ENCODE data around the gene TMEM234. TPM values are rescaled to one million over a fixed set of nuclear protein-coding genes. Genes with fewer than 3 reads are reported as not detected.
A peak's percentile ranks its signal among the peaks of the same experiment; 100 is the strongest.

Gene TMEM234
- total RNA-seq, 1 donor from 2014 or later, result 35.5 TPM

- H3K27ac Mint-ChIP-seq, result peak within 1 kb of the TSS; percentile 81
- intact Hi-C loops (cut with micrococcal nuclease), result no loop called here
- DNase-seq, result no peak
- POLR2A ChIA-PET, result interaction anchor here (0.6 to 5.1 kb wide), 3 partner anchors 12 to 90 kb away, joined by 3 to 71 read pairs (median 4); partner anchors contain the start of gene MARCKSL1
- TF ChIP-seq CTCF (IDR thresholded peaks at IDR 0.05), result no peak
- no peaks in the 10 kb centered on the region for H3K36me3 Mint-ChIP-seq (ENCODE audit: low read depth)
- peak within 1 kb of the TSS; percentile 45 for H3K4me3 Mint-ChIP-seq
- H3K27me3 Mint-ChIP-seq, result no peaks in the 10 kb centered on the region
- CTCF ChIA-PET, result interaction anchor here (1.2 to 3.8 kb wide), 3 partner anchors 11 to 70 kb away, joined by 4 to 23 read pairs (median 8); no protein-coding TSS in a partner anchor
- no peak for ATAC-seq (ENCODE audit: low read depth)
- H3K9me3 Mint-ChIP-seq, result no peaks in the 10 kb centered on the region
- H3K4me1 Mint-ChIP-seq, result peaks cover 66% of the 10 kb centered on the region
These were observed 24.7 kb upstream of the TMEM234 start, which contains the start of gene FAM167B for GRCh38 chr1:32246888-32247273. Gene FAM167B, plus strand, starts transcription at chr1:32247222. Its CDS starts 200 bp downstream, at chr1:32247422.

DNA sequence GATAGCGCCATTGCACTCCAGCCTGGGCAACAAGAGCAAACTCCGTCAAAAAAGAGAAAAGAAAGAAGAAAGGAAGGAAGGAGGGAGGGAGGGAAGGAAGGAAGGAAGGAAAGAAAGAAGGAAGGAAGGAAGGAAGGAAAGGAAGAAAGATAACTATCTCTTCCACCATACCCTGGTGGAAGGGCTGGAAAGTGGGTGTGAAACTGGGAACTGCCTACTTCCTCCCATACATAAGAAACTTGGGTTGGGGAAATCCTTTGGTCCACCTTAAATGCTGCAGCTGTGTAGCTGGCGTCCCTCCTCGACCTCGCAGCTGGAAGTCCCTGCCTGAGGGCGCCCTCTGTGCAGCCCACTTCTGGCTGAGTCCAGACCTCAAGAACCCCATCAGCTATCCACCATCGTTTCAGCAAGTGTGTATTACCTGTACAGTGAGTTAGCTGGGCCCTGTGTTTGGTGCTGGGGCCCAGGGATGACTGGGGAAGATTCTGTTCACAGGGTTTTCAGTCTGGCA, 20.2 kb upstream of the TMEM234 start:
- no peak for DNase-seq

GRCh38 chr1:32241001-32241763, 19.0 kb upstream of the TMEM234 start:
- ChIA-PET CTCF (interaction anchor here (1.0 to 4.3 kb wide), 23 partner anchors 9 to 160 kb away, joined by 3 to 42 read pairs (median 5); partner anchors contain the start of genes BSDC1, CCDC28B, HDAC1 and KPNA6), POLR2A (interaction anchor here (0.6 to 5.2 kb wide), 29 partner anchors 9 to 452 kb away, joined by 3 to 142 read pairs (median 5); partner anchors contain the start of genes BSDC1, CCDC28B, EIF3I and HDAC1)
- peak; percentile 56 for DNase-seq
- no peaks in the 10 kb centered on the region for H3K9me3 Mint-ChIP-seq
- H3K27ac Mint-ChIP-seq, result peak overlapping the region; percentile 87
- no peaks in the 10 kb centered on the region for H3K36me3 Mint-ChIP-seq (ENCODE audit: low read depth)
- H3K4me3 Mint-ChIP-seq, result peak overlapping the region; percentile 89
- peak; percentile 59 for ATAC-seq (ENCODE audit: low read depth)
- H3K4me1 Mint-ChIP-seq, result peaks cover 22% of the 10 kb centered on the region
- no peak for TF ChIP-seq CTCF (IDR thresholded peaks at IDR 0.05)
- no peaks in the 10 kb centered on the region for H3K27me3 Mint-ChIP-seq
- intact Hi-C loops (cut with micrococcal nuclease), result loop anchor here (1.0 to 2.0 kb wide), 5 partner anchors 9 to 96 kb away; partner anchors contain the start of genes EIF3I, MARCKSL1 and TMEM234

More for the DNA sequence above, 20.2 kb upstream of the TMEM234 start:
- Mint-ChIP-seq H3K36me3 (ENCODE audit: low read depth) (no peaks in the 10 kb centered on the region), H3K27me3 (no peaks in the 10 kb centered on the region), H3K27ac (peak overlapping the region; percentile 87), H3K9me3 (no peaks in the 10 kb centered on the region), H3K4me3 (no peak overlapping the region), H3K4me1 (peaks cover 34% of the 10 kb centered on the region)
- TF ChIP-seq CTCF (IDR thresholded peaks at IDR 0.05), result no peak
- no peak for ATAC-seq (ENCODE audit: low read depth)
- intact Hi-C loops (cut with micrococcal nuclease), result no loop called here
- ChIA-PET CTCF (interaction anchor here (0.8 to 4.3 kb wide), 2 partner anchors 8 to 74 kb away, joined by 4 to 42 read pairs; partner anchors contain the start of gene LCK), POLR2A (interaction anchor here (0.8 to 5.2 kb wide), 7 partner anchors 9 to 117 kb away, joined by 3 to 142 read pairs (median 6); partner anchors contain the start of genes HDAC1, LCK and MARCKSL1)

- no peak for TF ChIP-seq CTCF (IDR thresholded peaks at IDR 0.05)
- H3K36me3 Mint-ChIP-seq (ENCODE audit: low read depth), result no peaks in the 10 kb centered on the region
- peak overlapping the region; percentile 87 for H3K27ac Mint-ChIP-seq
- ChIA-PET POLR2A (interaction anchor here (0.6 to 5.2 kb wide), 25 partner anchors 8 to 452 kb away, joined by 3 to 142 read pairs (median 6); partner anchors contain the start of genes BSDC1, CCDC28B, EIF3I and HDAC1), CTCF (interaction anchor here (0.6 to 4.3 kb wide), 25 partner anchors 10 to 160 kb away, joined by 3 to 42 read pairs (median 4); partner anchors contain the start of genes BSDC1, CCDC28B, HDAC1 and KPNA6)
- peaks cover 21% of the 10 kb centered on the region for H3K4me1 Mint-ChIP-seq
- no peaks in the 10 kb centered on the region for H3K27me3 Mint-ChIP-seq
- H3K4me3 Mint-ChIP-seq, result peak overlapping the region; percentile 89
- intact Hi-C loops (cut with micrococcal nuclease), result loop anchor here (1.0 to 2.0 kb wide), 3 partner anchors 14 to 96 kb away; partner anchors contain the start of genes HDAC1 and MARCKSL1
- DNase-seq, result peak; percentile 68
- H3K9me3 Mint-ChIP-seq, result no peaks in the 10 kb centered on the region
- peak; percentile 77 for ATAC-seq (ENCODE audit: low read depth)
These were observed 18.2 kb upstream of the TMEM234 start for GRCh38 chr1:32240140-32240951.
